Fibroblast of villous mesenchyme (primary cell): ENCODE results near the gene PLAAT4. TPM values are rescaled to one million over a fixed set of nuclear protein-coding genes. Genes with fewer than 3 reads are reported as not detected.

Experiments
- DNase-seq: peaks from one replicate; pipeline ENCODE4 v3.0.0-alpha.2; 2010; ENCODE audit warnings: low read depth
- H3K4me3 ChIP-seq: 2 replicates; pipeline ENCODE4 v1.5.1; 2011; ENCODE audit warnings: low read depth, mild to moderate bottlenecking, low read length
- total RNA-seq: library from RNA; depleted of rRNA; stranded (reverse); fragments of >200 nt; gene quantifications from 2 replicates; pipeline ENCODE4 v1.2.3, GENCODE V29; 2012
- TF ChIP-seq, protein P1 (sequence below): IDR thresholded peaks from 2 replicates; pipeline ENCODE4 v1.5.1; 2012; ENCODE audit warnings: low read depth, mild to moderate bottlenecking, low read length; ENCODE audit not compliant: insufficient read depth

Gene PLAAT4
- total RNA-seq, 1 donor: 8.2 TPM

DNA sequence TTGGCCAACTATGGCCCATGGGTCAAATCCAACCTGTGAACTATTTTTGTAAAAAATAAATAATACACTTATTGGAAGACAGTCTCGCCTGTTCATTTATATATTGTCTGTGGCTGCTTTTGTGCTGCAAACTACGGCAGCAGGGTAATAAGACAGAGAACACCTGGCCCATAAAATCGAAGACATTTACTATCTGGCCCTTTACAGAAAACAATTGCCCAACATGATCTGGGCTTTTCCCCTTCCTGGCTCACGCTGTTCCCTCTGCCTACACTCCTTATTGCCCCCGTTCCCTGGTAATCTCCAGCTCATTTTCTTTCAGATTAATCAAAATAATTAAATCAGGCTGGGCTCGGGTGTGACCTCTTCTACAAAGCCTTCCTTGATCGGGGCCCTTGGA is 21.0 kb downstream of the PLAAT4 start:
- DNase-seq: peak; percentile 61
- no peak overlapping the region for H3K4me3 ChIP-seq
- TF ChIP-seq, protein P1, sequence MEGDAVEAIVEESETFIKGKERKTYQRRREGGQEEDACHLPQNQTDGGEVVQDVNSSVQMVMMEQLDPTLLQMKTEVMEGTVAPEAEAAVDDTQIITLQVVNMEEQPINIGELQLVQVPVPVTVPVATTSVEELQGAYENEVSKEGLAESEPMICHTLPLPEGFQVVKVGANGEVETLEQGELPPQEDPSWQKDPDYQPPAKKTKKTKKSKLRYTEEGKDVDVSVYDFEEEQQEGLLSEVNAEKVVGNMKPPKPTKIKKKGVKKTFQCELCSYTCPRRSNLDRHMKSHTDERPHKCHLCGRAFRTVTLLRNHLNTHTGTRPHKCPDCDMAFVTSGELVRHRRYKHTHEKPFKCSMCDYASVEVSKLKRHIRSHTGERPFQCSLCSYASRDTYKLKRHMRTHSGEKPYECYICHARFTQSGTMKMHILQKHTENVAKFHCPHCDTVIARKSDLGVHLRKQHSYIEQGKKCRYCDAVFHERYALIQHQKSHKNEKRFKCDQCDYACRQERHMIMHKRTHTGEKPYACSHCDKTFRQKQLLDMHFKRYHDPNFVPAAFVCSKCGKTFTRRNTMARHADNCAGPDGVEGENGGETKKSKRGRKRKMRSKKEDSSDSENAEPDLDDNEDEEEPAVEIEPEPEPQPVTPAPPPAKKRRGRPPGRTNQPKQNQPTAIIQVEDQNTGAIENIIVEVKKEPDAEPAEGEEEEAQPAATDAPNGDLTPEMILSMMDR: no peak

DNA sequence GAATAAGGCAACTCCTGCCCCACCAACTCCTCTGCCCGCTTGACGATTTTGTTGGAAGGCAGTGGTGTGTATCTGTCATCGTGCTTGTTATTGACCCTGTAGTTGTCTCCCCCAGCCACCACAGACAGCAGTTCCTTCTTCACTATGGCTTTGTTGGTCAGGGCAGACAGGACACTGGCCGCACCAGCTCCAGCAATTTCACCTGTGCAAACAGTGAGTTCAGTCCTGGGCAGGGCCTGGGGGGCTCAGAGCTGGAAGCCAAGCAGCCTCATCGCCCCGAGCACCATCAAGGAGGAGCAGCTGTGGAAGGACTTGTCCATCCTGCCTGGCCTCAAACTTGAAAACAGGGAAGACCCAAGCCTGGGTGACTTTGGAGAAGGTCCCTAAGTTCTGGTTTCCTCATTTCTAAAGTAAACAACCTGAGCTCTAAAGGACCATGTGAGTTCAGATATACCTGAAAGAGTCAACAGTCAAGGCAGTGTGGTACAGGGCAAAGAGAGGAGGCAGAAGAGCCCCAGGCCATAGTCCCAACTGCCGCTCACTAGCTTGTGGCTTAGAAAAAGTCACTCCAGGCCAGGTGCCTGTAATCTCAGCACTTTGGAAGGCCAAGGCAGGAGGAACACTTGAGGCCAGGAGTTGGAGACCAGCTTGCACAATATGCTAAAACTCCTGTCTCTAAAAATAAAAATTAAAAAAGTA is 22.0 kb downstream of the PLAAT4 start:
- TF ChIP-seq, protein P1: no peak
- no peak overlapping the region for H3K4me3 ChIP-seq
- DNase-seq: no peak

DNA sequence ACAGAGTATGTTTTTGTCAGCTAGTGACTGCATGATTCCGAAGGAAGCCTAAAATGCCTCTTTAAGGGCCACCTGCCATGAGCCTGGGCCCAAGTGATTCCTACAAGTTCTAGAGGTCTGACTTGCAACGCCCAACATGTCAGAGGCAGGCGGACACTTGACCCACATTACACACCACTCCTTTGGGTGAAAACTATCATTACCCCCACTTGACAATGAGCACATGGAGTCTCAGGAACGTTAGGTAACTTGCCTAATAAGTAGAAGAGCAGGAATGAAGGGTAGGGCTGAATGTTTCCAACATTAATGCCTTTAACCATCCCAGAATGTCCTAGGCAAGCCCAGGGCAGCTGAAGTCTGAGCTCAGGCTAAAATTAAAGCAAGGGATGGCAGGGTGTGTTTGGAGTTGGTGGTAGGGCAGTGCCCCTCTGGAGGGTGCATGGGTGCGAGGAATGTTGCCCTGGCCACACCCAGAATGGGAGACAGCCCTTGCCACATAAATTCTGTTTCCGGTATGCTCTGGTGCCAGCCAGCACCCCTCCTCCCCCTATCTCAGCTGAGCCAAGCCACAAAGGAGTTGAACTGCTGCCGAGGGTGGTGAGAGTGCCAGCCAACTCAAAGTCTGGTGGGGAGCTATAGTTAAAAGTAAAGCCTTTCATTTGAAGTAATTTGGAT is 24.0 kb downstream of the PLAAT4 start:
- no peak for DNase-seq
- TF ChIP-seq, protein P1: no peak
- H3K4me3 ChIP-seq: no peak overlapping the region

DNA sequence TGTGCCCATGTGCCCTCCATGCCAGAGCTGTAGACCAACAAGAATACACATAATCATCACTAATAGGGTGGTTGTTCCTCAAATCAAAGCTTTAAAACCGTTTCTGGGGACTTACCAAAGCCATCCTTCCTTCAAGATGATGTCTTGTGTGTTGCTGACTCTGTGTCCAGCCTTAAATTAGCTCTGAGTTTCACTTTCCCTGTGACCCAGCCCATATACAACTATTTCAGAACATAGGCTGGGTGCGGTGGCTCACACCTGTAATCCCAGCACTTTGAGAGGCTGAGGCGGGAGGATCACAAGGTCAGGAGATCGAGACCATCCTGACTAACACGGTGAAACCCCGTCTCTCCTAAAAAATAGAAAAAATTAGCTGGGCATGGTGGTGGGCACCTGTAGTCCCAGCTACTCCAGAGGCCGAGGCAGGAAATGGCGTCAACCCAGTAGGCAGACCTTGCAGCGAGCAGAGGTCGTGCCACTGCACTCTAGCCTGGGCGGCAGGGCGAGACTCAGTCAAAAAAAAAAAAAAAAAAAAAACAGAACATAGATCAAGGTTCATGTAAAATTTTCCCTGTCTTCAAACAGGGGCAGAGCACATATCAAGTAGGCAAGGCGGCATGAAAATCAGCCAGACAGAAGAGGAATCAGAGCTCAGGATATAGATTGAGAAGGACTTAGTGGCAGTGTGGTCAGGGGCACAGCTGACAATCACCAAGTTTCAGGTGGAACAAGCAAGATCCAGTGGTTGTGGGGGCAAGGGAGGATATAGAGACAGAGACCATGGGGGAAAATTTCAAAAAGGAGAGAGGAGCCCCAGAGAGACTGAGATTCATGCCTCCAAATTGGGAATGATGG is 26.8 kb downstream of the PLAAT4 start, which contains the start of gene PLAAT2:
TSS of gene PLAAT2 (minus strand) at position 179 of the 855 bp plus-strand sequence. CDS start at position 124, 55 bp downstream.
- TF ChIP-seq, protein P1: no peak
- no peak for DNase-seq
- no peak within 1 kb of the TSS for H3K4me3 ChIP-seq

DNA sequence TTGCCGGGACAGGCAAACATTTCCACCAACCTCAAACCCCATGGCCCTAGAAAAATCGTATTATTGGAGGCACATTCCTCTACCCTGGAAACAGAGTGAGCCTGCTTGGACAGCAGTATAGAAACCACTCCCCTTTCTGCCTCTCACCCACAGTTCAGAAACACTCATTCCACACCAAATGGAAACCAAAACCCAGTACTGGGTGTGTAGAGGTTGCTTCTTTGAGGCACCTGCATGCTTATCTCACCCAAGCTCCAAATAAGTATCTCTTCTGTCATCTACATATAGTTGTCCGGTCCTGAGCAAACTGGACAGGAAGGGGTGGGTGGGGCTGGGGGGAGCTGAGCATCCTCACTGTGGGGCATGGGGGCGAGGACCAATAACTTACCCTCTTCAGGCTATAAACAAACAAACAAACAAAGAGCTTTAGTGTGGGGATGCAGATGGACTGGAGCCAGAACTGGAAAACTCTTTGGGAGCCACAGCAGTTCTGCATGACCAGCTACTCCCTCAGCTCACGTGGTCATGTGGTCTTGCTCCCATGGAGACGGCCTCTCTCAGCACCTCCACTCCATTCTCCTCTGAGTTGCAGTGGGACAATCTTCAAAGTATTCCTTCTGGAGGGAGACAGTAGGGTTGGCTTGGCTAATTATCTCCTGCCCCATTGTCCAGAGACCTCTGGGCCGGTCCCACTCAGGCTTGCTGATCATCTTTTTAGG is 27.6 kb downstream of the PLAAT4 start:
- no peak overlapping the region for H3K4me3 ChIP-seq
- TF ChIP-seq, protein P1: no peak
- no peak for DNase-seq

DNA sequence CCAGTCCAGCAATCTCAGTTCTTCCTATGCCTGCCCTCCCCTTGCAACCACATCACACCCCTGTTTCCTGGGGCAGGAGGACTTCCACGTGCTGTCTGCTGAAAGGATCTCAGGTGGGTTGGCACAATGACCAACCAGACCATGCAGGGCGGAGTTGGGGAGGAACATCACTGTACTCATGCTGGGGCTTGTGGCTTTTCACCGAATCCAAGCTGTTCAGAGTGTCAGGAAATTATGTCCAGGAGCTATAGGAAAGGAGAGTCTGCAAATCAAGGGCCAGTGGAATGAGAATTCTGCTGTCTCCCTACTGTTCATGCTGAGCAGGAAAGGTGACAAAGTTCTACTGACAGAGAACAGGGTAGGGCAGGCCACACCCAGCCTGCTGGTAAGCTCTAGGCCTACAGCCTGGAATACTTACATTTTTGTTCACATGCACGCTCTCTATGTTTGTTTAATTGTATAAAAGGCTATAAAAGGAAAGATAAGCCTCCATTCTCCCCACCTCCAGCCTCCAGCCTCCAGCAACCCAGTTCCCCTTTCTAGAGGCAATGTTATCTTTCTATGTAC is 28.3 kb downstream of the PLAAT4 start:
- H3K4me3 ChIP-seq: no peak overlapping the region
- TF ChIP-seq, protein P1: no peak
- peak; percentile 66 for DNase-seq
